Aorta (tissue), 5 donors: ENCODE results near the gene FAM8A1. TPM values are rescaled to one million over a fixed set of nuclear protein-coding genes. Genes with fewer than 3 reads are reported as not detected.

Source experiments
- ATAC-seq: fragments of 200-7000 bp; cut with Tn5 transposase; one replicate; pipeline ENCODE4 v1.9.1; 2022; ENCODE audit warnings: moderate library complexity; ENCODE audit not compliant: low FRiP score
- DNase-seq, 2 donors: peaks; one replicate each; pipeline ENCODE4 v3.0.0-alpha.2; 2020
- H3K27ac ChIP-seq, 2 donors: one replicate each; pipeline ENCODE4 v1.5.1; 2013; ENCODE audit warnings: low read length in 2 of 2, mild to moderate bottlenecking in 2 of 2, moderate library complexity in 2 of 2, control low read depth in 1 of 2, inconsistent platforms in 1 of 2, low read depth in 1 of 2
- H3K27me3 ChIP-seq, 2 donors: one replicate each; pipeline ENCODE4 v1.6.1; 2013; ENCODE audit warnings: control low read depth in 1 of 2, low read length in 1 of 2, mild to moderate bottlenecking in 1 of 2, moderate library complexity in 1 of 2; ENCODE audit not compliant: insufficient read depth in 2 of 2, control insufficient read depth in 1 of 2
- H3K36me3 ChIP-seq, 2 donors: one replicate each; pipeline ENCODE4 v1.6.1; 2013; ENCODE audit warnings: control low read depth in 1 of 2, low read length in 1 of 2, mild to moderate bottlenecking in 1 of 2; ENCODE audit not compliant: insufficient read depth in 2 of 2, control insufficient read depth in 1 of 2
- H3K4me1 ChIP-seq, 2 donors: one replicate each; pipeline ENCODE4 v1.6.1; 2013; ENCODE audit warnings: low read length in 2 of 2, control low read depth in 1 of 2, mild to moderate bottlenecking in 1 of 2, moderate library complexity in 1 of 2; ENCODE audit not compliant: insufficient read depth in 2 of 2, control insufficient read depth in 1 of 2
- H3K4me3 ChIP-seq, 2 donors: one replicate each; pipeline ENCODE4 v1.5.1; 2013; ENCODE audit warnings: low read length in 2 of 2, control low read depth in 1 of 2, mild to moderate bottlenecking in 1 of 2
- H3K9me3 ChIP-seq: one replicate; pipeline ENCODE4 v1.6.1; 2013; ENCODE audit warnings: mild to moderate bottlenecking, low read length; ENCODE audit not compliant: control insufficient read depth
- WGBS, 2 donors: extraction: QIAGEN DNeasy Blood & Tissue Kit; methylation state at CpG; one replicate each; pipeline ENCODE4 v1.1.7; 2013; 5-methylcytosine and 5-hydroxymethylcytosine counted together
- intact Hi-C, 2 donors: fragments of 100-400 bp; cut with DNase I; formaldehyde crosslinking; loops; one replicate each; pipeline versions ENCODE4 v1.14.2 to v1.15.0; 2022
- polyA plus RNA-seq, 2 donors: library from polyadenylated mRNA; stranded (reverse); fragments of 200-250 nt; gene quantifications; one replicate each; pipeline ENCODE4 v1.2.3, GENCODE V29; 2013
- total RNA-seq, 2 donors: library from RNA; stranded (reverse); fragmentation: NEBNext Ultra II Directional; extraction: Animal tissue kit (Norgen Biotek cat#: 25700); gene quantifications; one replicate each; pipeline ENCODE4 v1.2.1, GENCODE V29; 2021
- donor health status: healthy with polysubstance abuse.
- donor health status: Bipolar disorder and iron deficiency.
- donor health status: DM: no; HTN: no; CAD: no.
- donor health status: DM: no; HTN: no; CAD: no.
- donor health status: DM: yes; HTN: yes; CAD: no.

The FAM8A1 gene
- total and polyA plus RNA-seq, 4 donors: 12.3 to 29.1 (median 27.2) TPM

DNA sequence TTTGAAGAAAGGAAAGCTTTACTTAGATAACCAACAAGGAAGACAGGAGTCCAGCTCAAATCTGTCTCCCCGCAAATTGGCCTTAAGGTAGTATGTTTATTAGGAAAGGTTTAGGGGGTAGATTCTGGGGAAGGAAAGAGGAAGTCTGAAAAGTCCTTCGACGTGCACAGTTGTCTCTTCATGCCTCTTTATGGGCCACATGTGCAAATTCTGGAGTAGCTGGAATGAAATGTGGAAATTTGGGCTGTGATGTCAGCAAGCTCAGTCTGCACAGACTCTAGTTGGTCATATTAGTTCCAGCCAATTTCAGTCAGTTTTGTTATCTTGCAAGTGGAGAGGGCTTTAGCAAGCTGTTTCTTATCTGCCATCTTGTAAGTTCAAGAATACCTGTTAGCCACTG, 56.5 kb downstream of the FAM8A1 start:
- ATAC-seq (no peak), DNase-seq (no peak)
- H3K4me1 ChIP-seq: peaks cover 2 to 3% of the 10 kb centered on the region in 2 donors
- no peak overlapping the region for H3K4me3 ChIP-seq
- H3K27me3 ChIP-seq: no peaks in the 10 kb centered on the region
- intact Hi-C loops: no loop called here
- no peak overlapping the region for H3K27ac ChIP-seq
- H3K36me3 ChIP-seq: peaks cover 0 to 2% of the 10 kb centered on the region in 2 donors
- no peaks in the 10 kb centered on the region for H3K9me3 ChIP-seq
- 37 to 41% methylated on average over 3 of the region's 3 CpGs for WGBS, 2 donors

Other genes with a start within 250 kb of the FAM8A1 start
- gene CAP2, start 206.7 kb upstream of the FAM8A1 start, total RNA-seq: 10 to 100 TPM; 21.2 to 28.4 TPM
- gene CAP2, start 206.7 kb upstream of the FAM8A1 start, polyA plus RNA-seq: 10 to 100 TPM; 22.7 to 25.4 TPM
- 10 to 100 TPM; 34.4 to 42.0 TPM for gene NUP153, start 106.6 kb downstream of the FAM8A1 start, total RNA-seq
- gene NUP153, start 106.6 kb downstream of the FAM8A1 start, polyA plus RNA-seq: 1 to 10 TPM; 6.4 to 9.0 TPM